Measurements from ENCODE around the gene LDAH. TPM values are rescaled to one million over a fixed set of nuclear protein-coding genes. Genes with fewer than 3 reads are reported as not detected.

LDAH gene
- total RNA-seq, 1 experiment from 2014 or later: 17.2 TPM

DNA sequence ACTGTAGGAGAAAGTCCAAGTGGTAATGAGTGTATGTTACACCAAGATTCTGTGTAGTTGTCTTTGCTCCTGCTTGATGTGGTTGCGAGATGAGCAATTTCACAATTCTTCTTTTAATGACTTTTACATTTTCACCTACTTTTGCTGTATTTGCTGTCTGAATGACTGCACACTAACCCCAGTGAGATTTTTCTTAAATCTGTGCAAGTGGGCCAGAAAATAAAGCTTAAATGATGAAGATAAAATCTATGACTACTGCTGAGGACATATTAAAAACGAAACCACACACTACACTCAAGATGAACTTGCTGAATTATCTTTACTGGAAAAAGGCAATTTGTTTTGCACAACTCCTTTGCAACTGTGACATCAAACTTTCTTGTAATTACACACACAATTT lies 4.1 kb downstream of the LDAH start:
- no peaks in the 10 kb centered on the region for H3K36me3 ChIP-seq (ENCODE audit: control insufficient read depth, insufficient read depth, low read length)
- in situ Hi-C loops (cut with HindIII; ENCODE audit: low pct_unique_long_range_greater_than_20kb, low sequenced_read_pairs) (no loop called here), intact Hi-C loops (cut with micrococcal nuclease; ENCODE audit: unreplicated experiment) (no loop called here)
- CTCF ChIA-PET: no interaction called here
- BruUV-seq (replicated peaks): no TSS peak
- DNase-seq (ENCODE audit: low read depth, low spot score): no peak
- no peak overlapping the region for H3K27ac ChIP-seq (ENCODE audit: low read length)
- POLR2A ChIA-PET: no interaction called here
- no peak for ATAC-seq
- H3K9me3 ChIP-seq (ENCODE audit: control insufficient read depth, insufficient read depth, low read depth, low read length): no peaks in the 10 kb centered on the region
- no peaks in the 10 kb centered on the region for H3K27me3 ChIP-seq (ENCODE audit: control insufficient read depth, insufficient read depth, low read length)
- H3K4me1 ChIP-seq (ENCODE audit: control insufficient read depth, insufficient read depth, low read length): no peaks in the 10 kb centered on the region
- TF ChIP-seq REST (IDR thresholded peaks at IDR 0.05; ENCODE audit: insufficient read depth in 1 of 2, low read depth in 2 of 2, low read length in 1 of 2) (no peak), POLR2AphosphoS5 (IDR thresholded peaks at IDR 0.05; ENCODE audit: low read depth, low read length) (no peak), TCF7L2 (IDR thresholded peaks at IDR 0.05; ENCODE audit: low read depth, low read length) (no peak), SIN3A (IDR thresholded peaks at IDR 0.05; ENCODE audit: borderline replicate concordance, insufficient read depth, low read depth, low read length) (no peak)
- TF ChIP-seq, protein P1, sequence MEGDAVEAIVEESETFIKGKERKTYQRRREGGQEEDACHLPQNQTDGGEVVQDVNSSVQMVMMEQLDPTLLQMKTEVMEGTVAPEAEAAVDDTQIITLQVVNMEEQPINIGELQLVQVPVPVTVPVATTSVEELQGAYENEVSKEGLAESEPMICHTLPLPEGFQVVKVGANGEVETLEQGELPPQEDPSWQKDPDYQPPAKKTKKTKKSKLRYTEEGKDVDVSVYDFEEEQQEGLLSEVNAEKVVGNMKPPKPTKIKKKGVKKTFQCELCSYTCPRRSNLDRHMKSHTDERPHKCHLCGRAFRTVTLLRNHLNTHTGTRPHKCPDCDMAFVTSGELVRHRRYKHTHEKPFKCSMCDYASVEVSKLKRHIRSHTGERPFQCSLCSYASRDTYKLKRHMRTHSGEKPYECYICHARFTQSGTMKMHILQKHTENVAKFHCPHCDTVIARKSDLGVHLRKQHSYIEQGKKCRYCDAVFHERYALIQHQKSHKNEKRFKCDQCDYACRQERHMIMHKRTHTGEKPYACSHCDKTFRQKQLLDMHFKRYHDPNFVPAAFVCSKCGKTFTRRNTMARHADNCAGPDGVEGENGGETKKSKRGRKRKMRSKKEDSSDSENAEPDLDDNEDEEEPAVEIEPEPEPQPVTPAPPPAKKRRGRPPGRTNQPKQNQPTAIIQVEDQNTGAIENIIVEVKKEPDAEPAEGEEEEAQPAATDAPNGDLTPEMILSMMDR (IDR thresholded peaks at IDR 0.05): no peak
- H3K4me3 ChIP-seq (ENCODE audit: low read depth in 2 of 2, low read length in 2 of 2): no peak overlapping the region

- no peaks in the 10 kb centered on the region for H3K9me3 ChIP-seq (ENCODE audit: control insufficient read depth, insufficient read depth, low read depth, low read length)
- no peaks in the 10 kb centered on the region for H3K27me3 ChIP-seq (ENCODE audit: control insufficient read depth, insufficient read depth, low read length)
- no peak overlapping the region for H3K27ac ChIP-seq (ENCODE audit: low read length)
- ATAC-seq (no peak), DNase-seq (ENCODE audit: low read depth, low spot score) (no peak)
- H3K36me3 ChIP-seq (ENCODE audit: control insufficient read depth, insufficient read depth, low read length): no peaks in the 10 kb centered on the region
- ChIA-PET POLR2A (no interaction called here), CTCF (no interaction called here)
- TF ChIP-seq POLR2AphosphoS5 (IDR thresholded peaks at IDR 0.05; ENCODE audit: low read depth, low read length): no peak
- TF ChIP-seq TCF7L2 (IDR thresholded peaks at IDR 0.05; ENCODE audit: low read depth, low read length): no peak
- TF ChIP-seq, protein P1 (IDR thresholded peaks at IDR 0.05): no peak
- no peak for TF ChIP-seq REST (IDR thresholded peaks at IDR 0.05; ENCODE audit: insufficient read depth in 1 of 2, low read depth in 2 of 2, low read length in 1 of 2)
- TF ChIP-seq SIN3A (IDR thresholded peaks at IDR 0.05; ENCODE audit: borderline replicate concordance, insufficient read depth, low read depth, low read length): no peak
- intact Hi-C loops (cut with micrococcal nuclease; ENCODE audit: unreplicated experiment) (no loop called here), in situ Hi-C loops (cut with HindIII; ENCODE audit: low pct_unique_long_range_greater_than_20kb, low sequenced_read_pairs) (no loop called here)
- no TSS peak for BruUV-seq (replicated peaks)
- H3K4me3 ChIP-seq (ENCODE audit: low read depth in 2 of 2, low read length in 2 of 2): no peak overlapping the region
- no peaks in the 10 kb centered on the region for H3K4me1 ChIP-seq (ENCODE audit: control insufficient read depth, insufficient read depth, low read length)
Observed at GRCh38 chr2:20815216-20815615, 7.7 kb downstream of the LDAH start.

All from Panc1 (cell line).